Suprapubic skin (tissue), 3 donors: Measurements from ENCODE around the gene KMT2B.

Source experiments
- CTCF ChIP-seq, 2 donors: fragments of 200-600 bp in 1 of 2; fragments of 450-650 bp in 1 of 2; sonication (generic) in 1 of 2; IDR thresholded peaks; one replicate each; pipeline ENCODE4 v1.5.1; 2016 to 2019; ENCODE audit warnings: antibody characterized with exemption in 2 of 2, mild to moderate bottlenecking in 1 of 2, moderate library complexity in 1 of 2
- POLR2A ChIP-seq, 2 donors: fragments of 450-650 bp; IDR thresholded peaks; one replicate each; pipeline ENCODE4 v1.6.1; 2017; ENCODE audit warnings: antibody characterized with exemption in 2 of 2, mild to moderate bottlenecking in 2 of 2, moderate library complexity in 2 of 2

GRCh38 chr19:35730326-35730725 is 12.5 kb downstream of the KMT2B start:
- TF ChIP-seq CTCF (IDR thresholded peaks at IDR 0.05) (no peak), POLR2A (IDR thresholded peaks at IDR 0.05) (no peak)
